ENCODE measurements around the gene CELSR3.

CELSR3 gene, protein sequence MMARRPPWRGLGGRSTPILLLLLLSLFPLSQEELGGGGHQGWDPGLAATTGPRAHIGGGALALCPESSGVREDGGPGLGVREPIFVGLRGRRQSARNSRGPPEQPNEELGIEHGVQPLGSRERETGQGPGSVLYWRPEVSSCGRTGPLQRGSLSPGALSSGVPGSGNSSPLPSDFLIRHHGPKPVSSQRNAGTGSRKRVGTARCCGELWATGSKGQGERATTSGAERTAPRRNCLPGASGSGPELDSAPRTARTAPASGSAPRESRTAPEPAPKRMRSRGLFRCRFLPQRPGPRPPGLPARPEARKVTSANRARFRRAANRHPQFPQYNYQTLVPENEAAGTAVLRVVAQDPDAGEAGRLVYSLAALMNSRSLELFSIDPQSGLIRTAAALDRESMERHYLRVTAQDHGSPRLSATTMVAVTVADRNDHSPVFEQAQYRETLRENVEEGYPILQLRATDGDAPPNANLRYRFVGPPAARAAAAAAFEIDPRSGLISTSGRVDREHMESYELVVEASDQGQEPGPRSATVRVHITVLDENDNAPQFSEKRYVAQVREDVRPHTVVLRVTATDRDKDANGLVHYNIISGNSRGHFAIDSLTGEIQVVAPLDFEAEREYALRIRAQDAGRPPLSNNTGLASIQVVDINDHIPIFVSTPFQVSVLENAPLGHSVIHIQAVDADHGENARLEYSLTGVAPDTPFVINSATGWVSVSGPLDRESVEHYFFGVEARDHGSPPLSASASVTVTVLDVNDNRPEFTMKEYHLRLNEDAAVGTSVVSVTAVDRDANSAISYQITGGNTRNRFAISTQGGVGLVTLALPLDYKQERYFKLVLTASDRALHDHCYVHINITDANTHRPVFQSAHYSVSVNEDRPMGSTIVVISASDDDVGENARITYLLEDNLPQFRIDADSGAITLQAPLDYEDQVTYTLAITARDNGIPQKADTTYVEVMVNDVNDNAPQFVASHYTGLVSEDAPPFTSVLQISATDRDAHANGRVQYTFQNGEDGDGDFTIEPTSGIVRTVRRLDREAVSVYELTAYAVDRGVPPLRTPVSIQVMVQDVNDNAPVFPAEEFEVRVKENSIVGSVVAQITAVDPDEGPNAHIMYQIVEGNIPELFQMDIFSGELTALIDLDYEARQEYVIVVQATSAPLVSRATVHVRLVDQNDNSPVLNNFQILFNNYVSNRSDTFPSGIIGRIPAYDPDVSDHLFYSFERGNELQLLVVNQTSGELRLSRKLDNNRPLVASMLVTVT (N-terminal part only)

DNA sequence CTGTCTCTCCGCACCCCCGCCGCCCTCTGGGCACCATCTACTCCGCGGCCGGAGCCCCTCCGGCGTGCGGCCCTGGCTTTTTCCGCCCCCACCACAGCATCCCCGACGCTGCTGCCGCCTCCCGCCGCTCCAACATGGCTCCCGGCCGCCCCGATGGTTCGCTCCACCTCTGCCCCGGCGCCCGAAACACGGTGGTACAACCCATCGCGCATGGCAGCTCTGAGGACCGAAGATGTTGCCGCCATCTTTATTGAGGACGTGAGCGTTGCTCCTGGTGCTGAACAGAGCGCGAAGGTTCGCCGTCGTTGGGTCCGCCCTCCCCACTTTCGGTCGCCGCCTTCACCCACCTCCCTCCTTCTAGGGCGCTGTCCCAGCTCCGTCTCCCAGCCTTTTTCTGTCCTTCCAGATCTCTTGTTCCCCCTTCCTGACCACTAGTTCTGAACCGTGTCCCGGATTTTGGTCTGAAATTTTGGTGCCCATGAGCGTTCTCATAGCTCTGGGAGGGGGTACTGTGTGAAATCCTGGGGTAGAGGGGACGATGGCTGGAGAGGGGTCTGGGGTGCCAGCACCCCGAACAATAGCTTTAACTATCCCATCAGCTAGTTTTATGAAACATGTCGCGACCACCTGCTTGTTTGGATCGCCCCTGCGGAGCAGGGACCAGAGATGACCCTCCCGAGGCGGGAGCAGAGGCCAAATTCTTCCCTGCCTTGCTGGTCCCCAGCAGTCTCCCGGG lies at the start of gene CELSR3:
Gene CELSR3 (minus strand): TSS at position 134 of the 736 bp plus-strand sequence. CDS start 252 bp downstream, outside the sequence.
- peak; percentile 91 for DNase-seq

DNA sequence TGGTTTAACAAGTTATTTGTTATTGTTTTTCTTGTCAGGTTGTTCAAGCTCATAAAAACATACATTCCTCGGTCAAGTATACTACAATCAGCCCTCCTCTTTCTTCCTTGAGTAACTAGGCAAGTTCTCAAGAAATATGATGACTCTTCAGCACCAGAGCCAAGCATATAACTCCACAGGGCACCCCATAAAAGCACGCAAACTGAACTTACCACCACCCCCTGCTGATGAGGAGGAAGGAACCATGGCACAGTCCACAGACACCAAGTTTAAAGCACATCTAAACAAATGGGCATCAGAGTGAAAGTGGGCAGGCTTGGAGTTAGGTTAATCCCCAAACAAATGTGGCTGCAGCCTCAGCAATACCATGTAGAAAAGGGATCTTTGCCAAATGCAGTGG lies 49.0 kb upstream of the CELSR3 start:
- DNase-seq: no peak

DNA sequence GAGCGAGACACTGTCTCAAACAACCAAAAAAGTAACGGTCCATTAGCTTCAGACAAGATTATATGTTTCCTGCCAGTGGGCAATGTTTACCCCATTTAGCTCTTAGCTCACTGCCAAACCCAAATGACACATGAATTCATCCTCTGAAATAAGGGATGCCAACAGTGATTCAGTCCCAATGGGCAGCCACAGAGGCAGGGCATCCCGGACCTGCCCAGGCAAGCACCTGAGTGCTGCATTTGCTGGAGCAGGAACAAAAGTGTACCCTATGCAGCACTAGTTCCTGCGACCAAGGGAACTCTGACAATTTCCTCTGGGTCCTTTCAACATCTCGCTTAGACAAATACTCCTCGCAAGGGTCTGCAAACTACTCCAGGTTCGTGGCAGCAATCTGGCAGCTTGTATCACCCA lies 46.4 kb upstream of the CELSR3 start:
- no peak for DNase-seq

DNA sequence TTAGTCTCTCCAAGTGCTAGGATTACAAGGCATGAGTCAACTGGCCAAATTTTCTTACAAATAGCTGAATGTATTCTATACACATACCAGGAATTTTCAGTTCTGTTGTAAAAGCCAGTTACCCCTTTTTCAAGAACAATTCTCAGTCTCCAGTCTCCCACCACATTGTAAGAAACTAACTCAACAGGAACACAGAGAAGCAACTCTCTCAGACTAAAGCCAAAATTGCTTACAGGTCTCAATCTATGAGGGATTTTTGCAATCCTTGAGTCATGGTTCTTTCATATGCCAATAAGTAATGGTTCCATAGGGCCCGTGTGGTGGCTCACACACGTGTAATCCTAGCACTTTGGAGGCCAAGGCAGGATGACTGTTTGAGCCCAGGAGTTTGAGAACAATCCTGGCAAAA lies 45.8 kb upstream of the CELSR3 start:
- no peak for DNase-seq

DNA sequence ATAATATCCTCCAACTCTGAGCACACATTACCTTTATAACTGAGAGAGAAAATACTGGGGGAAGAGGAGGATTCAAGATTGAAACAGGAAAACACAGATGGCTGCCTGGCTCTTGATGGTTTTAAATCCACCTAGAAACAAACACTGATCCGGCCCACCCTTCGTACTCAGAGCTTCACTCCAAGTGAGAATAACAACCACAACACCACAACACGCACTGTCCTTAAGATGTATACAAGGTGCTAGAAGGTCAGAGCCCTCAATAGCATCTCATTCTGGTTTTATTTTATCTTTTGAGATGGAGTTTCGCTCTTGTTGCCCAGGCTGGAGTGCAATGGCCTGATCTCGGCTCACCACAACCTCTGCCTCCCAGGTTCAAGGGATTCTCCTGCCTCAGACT lies 44.5 kb upstream of the CELSR3 start:
- no peak for DNase-seq

DNA sequence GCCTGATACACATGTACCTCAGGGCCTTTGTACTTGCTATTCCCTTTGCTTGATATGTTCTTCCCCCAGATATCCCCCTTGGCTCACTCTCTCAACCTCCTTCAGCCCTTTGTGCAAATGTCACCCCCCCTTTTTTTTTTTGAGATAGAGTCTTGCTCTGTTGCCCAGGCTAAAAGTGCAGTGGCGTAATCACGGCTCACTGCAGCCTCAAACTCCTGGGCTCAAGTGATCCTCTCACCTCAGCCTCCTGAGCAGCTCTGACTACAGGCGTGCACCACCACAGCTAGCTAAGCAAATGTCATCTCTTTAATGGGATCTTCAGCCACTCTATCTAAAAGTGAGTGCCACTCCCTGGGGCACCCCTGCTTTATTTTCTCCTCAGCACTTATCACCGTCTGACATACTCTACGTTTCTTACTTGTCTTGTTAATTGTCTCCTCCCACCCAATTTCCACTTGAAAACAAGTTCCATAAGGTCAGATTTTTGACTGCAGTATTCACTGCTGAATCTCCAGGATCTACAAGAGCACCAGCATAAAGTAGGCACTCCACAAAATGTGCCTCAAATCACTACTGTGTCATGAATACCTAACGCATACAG lies 39.7 kb upstream of the CELSR3 start:
- DNase-seq: no peak

DNA sequence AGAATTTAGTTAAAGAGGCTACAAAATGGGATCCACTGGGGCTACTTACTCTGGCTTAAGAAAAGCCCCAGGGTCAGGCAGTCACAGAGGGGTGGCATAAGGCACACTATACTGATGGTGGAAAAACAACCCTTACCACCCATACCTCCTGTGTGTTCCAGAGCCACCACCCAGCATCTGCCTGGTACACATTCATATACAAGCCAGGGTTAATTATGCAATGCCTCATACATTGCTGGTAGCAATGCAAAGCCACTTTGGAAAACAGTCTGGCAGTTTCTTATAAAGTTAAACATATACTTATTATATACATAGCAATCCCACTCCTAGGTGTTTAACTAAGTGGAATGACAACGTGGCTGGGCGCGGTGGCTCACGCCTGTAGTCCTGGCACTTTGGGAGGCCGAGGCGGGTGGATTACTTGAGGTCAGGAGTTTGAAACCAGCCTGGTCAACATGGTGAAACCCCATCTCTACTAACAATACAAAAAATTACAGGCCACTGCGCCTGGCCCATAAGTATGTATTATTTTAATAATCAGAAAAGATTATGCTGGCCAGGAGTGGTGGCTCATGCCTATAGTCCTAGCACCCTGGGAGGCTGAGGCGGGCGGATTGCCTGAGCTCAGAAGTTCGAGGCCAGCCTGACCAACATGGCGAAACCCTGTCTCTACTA lies 38.2 kb upstream of the CELSR3 start:
- no peak for DNase-seq

DNA sequence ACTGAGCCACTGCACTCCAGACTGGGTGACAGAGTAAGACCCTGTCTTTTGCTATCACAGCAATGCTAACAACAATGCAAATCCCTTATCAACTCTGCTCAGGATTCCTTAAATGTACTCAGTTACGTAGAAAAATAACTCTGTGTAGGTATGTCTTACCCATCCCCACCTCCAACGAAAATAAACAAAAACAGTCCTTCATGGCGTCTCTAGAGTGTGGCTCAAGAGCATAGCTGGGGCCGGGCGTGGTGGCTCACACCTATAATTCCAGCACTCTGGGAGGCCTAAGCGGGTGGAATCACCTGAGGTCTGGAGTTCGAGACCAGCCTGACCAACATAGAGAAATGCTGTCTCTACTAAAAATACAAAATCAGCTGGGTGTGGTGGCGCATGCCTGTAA lies 36.2 kb upstream of the CELSR3 start:
- no peak for DNase-seq

DNA sequence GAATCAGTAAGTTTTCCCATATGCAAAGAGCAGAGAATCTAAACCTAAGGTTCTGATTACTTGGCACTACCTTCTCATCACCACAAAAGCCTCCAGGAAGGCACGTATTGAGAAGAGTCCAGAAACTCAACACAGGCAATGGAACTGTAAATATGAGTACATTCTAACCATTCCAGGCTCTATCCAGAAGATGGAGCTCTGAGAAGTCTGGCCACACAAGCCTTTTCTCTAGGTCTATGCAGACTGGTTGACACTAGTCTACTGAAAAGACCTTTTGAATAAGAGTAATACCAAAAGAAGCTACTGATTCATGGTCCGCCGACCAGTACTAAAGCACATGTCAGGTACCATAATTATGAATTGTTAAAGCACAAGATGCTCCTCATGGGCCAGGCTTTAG lies 35.3 kb upstream of the CELSR3 start:
- no peak for DNase-seq

DNA sequence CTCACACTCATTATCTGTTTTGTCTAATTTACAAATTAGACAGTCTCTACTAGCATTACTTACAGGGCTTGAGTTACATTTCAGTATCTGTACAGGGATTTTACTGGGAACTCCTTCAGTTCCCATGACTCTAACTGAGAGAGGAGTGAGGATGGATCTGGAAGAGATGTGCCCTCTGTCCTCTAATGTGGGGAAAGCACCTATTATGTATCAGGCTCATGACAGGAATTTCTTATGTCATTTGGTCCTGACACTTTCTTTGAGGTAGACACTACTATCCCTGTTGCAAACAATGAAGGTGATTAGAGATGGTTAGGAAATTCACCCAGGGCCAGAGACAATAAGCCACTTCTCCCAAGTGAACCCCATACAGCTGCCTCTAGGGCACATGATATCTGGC lies 33.9 kb upstream of the CELSR3 start:
- no peak for DNase-seq

DNA sequence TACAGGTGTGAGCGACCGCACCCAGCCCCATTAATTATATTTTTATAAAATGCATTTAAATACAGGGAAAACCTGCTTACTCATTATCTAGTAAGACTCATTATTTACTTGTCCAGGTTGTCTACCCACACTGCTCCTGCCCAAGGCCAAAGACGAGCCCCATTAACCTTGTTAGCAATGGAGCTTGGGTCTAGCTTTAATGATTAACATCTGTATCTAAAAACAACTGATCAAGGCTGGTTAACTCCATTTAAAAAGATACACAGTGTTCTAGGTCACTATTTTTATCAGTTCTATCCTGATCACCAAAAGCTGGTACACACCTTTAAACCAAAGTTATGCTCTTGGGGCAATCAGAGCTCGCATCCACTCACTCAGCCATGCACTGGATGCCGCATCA lies 33.5 kb upstream of the CELSR3 start:
- DNase-seq: no peak

DNA sequence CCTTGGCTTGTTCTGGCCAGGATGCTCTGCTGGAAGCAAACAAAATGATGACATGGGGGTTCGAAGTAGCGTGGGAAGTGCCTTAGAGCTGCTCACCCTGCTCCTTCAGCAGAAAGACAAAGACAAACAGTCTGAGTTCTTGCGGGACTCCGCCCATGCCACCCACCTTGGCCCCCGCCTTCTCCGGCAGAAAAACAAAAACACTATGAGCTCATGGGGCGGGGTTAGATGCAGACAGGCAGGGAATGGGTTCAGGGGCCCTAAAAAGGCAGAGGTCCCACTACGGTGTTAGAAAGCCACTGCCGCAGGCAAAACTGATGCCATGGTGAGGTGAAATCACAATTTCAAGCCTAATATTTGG lies 32.7 kb upstream of the CELSR3 start:
- DNase-seq: peak; percentile 88

DNA sequence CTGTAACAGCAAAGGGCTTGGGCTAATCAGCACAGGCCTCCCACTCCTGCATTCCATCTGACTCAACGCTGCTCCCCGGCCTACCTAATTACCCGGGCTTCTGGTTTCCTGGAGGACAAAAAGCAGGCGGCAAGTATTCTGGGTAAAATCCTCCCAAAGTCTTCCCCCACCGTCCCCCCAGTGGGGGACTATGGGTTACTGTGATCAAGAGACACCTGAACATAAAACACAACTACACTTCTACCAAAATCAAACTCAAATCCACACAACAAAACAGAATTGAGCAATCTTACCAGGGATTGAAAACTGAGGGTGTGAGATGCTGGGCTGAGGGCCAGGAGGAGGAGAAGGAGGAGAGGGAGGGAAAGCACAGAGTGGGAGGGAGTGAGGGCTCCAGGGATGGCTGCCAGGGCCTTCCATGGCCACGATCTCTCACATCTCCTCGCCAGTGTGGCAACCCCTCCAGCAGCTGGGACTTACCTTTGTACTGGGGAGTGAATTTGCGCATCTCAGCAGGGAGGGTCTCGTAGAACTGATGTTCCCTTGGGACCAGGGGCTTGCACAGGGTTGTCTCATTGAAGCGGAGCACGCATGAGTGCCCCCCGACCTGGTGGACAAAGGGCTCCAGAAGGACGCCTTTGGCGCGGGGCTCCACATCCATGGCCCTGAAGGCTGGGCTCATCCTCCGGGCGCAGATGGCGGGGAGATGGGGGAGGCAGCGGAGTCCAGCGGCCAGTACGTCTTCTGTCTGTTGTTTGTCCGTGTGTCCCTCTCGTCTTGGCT lies 32.1 kb upstream of the CELSR3 start:
- DNase-seq: peak; percentile 91

DNA sequence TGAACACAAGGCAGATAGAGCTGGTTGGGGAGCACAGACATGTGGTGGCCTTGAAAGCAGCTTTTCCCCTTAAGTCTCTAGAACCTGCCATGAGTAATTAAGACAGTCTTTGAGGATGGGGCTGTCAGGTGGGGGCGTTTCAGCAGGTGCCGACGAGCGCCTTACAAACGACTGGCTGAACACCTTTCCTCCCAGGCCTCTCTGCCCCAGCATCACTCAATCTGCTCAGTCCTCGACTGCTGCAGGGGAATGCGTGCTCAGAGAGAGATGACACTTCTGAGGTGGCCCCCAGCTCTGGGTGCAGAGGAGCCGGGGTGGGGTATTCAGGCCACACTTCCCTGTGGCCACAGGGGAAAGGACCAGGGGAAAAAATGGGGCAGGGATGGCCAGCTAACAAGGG lies 31.1 kb upstream of the CELSR3 start:
- DNase-seq: no peak

DNA sequence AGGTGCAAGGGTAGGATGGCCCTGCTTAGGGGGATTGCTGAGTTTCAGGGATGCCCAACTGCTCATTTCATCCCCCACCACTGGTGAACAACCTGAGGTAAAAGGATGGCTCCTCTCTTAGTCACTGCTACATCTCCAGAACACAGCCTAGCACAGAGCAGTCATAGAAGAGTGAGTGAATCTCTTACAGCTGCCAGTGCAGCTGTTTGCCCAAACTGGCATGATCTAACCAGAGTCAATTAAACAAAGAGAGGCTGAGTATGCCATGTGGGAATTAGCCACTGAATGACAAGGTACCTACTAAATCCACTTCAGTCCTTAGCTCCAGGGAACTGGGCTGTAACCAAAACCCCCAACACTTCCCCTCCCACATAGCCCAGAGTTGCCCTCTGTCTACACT lies 29.9 kb upstream of the CELSR3 start:
- DNase-seq: no peak

DNA sequence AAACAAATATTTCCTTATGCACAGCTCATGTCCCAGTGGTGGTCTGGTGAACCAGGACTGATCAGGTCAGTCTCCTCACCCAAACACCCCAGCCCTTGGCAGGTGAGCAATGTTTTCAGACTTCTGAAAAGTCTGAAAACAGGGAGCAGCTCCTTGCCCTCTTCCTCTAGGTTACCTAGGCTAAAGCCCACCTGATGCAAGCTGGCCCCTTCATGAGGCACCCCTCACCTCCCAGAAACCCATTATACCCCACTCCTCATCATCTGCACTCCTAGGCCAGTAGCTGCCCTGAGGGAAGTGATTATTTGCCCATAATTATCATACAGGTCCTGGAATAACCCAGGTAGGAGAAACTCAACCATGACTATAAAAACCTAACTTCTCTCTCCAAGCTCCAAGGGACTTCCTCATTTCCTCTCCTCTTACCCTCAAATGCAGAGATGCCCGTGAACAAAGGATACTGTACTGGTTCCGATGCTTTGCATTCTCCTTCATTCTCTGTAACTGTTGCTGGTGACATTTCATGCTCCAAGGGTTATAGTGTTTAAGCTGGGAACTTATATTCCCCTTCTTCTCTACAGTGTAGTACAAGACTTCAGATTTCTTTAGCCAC lies 28.3 kb upstream of the CELSR3 start:
- no peak for DNase-seq

DNA sequence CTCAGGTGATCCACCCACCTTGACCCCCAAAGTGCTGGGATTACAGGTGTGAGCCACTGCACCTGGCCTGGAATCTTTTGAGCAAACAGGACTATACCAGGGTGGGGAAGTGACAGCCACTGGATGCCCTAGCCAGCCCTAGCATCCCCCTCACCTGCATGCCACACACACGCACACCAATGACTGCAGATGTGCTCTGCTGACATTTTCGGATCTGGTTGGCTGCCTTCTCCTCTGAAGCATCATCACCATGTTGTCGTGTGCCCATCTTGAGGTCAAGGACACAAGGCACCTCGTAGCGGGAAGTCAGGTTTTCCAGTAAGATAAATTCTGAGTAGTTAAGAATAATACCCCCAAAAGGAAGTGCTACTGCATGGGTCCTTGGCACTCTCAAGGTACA lies 26.7 kb upstream of the CELSR3 start:
- DNase-seq: no peak

DNA sequence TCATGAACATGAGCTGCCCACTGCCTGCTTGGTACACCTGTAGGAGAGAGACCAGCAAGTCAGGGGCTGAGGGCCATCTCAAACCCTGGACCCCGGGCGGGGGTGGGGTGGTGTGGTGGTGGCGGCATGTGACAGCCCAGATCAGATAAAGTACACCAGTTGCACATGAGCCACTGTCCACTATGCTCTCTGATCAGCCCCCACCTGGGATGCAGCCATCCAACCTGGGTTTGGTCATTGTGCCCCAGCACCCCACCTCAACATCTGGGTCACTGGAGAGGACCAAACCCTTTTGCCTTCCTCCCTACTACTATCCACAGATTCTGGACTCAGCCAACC lies 26.0 kb upstream of the CELSR3 start:
- DNase-seq: no peak

DNA sequence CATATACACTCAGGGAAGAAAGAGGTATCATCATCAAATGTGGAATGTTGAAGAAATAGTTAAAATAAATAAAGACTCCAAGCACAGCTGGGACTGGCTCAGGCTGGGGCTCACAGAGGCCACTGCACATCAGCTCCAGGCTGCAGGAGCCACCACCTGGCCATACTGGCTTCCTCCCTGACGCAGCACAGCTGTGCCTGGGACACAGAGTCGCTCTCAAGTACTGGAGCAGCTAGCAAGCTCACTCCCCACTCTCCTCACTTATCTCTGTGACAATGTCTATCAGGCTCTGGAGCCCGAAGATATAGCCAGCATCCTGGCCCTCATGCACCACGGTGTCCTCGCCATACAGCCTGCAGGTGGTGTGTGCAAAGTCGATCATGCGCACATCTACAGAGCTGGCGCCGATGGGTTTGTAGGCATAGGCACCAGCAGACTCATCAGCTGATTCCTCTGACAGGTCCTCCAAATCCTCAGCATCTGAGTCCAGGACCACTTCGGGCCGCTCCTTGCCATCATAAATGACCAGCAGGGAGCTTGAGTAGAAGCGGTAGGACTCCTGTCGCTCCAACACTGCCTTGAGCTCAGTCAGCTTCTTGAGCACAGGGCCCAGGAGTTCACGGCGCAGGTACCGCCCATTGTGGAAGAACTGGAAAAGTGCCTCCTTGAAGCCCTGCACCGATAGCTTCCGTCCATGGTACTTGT lies 25.5 kb upstream of the CELSR3 start:
- DNase-seq: no peak

DNA sequence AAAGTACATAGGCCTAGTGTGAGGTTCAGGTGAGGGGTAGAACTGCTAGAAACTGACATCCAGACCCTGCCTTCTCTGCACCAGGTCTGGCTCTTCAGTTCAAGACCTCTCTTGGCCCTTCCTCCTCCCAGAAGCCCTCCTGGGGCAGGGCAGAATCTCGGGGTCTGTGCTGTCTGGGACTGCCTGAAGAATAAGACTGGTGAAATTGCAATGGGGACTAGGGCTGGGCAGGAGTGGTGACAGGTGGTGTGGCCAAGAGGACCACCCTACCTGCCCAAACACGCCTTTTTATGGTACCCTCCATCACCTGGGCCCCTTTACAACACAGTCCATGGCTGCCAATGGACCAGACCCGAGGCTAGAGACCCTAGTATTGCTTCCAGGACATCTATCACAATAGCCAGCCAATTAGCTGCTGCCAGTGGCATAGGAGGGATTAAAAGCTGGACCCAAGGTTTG lies 24.6 kb upstream of the CELSR3 start:
- DNase-seq: no peak
